Glomerular visceral epithelial cell (primary cell): ENCODE data around the gene PAFAH1B1.
"Not testable (repeated sequence)": the region's sequence is repeated elsewhere in the genome, so short reads cannot be mapped to it uniquely, and the experiment has no call there.

Experiments used
- DNase-seq: peaks from one replicate; pipeline ENCODE4 v3.0.0-alpha.2; 2016; ENCODE audit errors: extremely low spot score

PAFAH1B1 gene

DNA sequence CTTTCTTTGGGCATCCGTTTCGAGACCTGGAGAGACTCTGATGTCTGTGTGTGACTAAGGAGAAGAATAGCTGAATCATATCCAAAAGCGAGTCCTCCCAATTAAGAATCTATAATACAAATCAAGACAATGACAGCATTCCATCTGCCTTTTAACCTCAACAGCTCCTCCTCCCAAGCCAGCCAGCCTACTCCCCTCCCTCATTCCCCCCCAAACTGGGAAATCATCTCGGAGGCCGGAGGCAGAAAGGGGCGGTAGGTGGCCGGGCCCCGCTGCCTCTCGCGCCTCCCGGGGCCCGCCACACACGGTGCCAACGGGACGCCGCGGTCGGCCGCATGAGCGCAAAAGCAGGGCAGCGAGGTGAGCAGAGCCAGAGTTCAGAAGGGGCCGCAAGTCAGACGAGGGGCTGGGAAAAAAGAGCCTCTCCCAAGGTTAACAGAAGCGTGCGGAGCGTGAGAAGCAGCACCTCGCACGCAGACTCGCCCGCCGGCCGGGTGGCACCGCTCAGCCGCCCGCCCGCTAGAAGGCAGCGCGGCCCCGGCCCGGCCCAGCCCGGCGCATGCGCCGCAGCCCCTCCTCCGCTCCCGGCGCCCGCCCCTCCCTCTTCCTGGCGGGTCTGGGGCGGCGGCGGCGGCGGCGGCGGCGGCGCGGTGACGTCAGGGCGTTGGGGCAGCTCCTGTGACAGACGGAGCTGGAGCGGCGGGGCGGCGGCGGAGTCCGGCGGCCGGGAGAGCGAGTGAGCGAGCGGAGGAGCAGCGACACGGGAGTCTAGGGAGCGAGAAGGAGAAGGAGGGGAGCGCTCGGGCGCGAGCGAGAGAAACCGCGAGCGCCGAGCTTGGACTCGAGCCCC, at the start of gene PAFAH1B1:
PAFAH1B1 (plus strand) TSS at position 684 of the 850 bp plus-strand sequence. CDS start 44,635 bp downstream, outside the sequence.
- DNase-seq = peak; percentile 97

GRCh38 chr17:2545393-2545792, 48.1 kb upstream of the PAFAH1B1 start:
- no peak for DNase-seq

- DNase-seq = peak; percentile 23
These were observed 46.3 kb upstream of the PAFAH1B1 start for GRCh38 chr17:2547176-2547575.

DNA sequence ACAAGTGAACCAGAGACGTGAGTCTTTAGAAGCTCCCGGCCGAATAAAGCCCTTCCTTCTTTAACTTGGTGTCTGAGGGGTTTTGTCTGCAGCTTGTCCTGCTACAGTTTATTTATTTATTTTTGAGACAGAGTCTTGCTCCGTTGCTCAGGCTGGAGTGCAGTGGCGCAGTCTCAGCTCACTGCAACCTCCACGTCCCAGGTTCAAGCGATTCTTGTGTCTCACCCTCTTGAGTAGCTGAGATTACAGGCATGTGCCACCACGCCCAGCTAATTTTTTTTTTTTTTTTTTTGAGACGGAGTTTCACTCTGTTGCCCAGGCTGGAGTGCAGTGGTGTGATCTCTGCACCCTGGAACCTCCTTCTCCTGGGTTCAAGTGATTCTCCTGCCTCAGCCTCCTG, 45.4 kb upstream of the PAFAH1B1 start:
- DNase-seq = not testable (repeated sequence)

GRCh38 chr17:2549392-2550211, 43.9 kb upstream of the PAFAH1B1 start:
- DNase-seq = no peak

GRCh38 chr17:2551493-2551892, 42.0 kb upstream of the PAFAH1B1 start:
- DNase-seq = no peak

- no peak for DNase-seq
These were observed 41.5 kb upstream of the PAFAH1B1 start for GRCh38 chr17:2551928-2552327.

DNA sequence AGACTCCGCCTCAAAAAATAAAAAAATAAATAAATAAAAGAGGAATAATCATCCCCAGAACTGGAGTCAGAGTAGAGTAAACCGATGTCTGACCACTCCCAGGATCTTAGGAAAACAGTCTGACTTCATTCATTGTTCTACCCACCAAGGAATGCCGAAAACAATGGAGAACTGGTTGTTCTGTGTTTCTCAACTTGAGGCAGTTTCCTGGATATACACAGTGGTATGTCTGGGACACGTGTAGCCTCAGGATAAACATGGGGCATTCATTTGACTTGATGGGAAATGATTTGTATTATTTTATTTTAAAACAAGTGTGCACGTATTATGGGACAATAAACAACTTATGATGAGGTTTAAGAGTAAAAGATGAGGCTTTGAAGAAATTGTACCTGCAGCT, 32.8 kb upstream of the PAFAH1B1 start:
- no peak for DNase-seq

DNA sequence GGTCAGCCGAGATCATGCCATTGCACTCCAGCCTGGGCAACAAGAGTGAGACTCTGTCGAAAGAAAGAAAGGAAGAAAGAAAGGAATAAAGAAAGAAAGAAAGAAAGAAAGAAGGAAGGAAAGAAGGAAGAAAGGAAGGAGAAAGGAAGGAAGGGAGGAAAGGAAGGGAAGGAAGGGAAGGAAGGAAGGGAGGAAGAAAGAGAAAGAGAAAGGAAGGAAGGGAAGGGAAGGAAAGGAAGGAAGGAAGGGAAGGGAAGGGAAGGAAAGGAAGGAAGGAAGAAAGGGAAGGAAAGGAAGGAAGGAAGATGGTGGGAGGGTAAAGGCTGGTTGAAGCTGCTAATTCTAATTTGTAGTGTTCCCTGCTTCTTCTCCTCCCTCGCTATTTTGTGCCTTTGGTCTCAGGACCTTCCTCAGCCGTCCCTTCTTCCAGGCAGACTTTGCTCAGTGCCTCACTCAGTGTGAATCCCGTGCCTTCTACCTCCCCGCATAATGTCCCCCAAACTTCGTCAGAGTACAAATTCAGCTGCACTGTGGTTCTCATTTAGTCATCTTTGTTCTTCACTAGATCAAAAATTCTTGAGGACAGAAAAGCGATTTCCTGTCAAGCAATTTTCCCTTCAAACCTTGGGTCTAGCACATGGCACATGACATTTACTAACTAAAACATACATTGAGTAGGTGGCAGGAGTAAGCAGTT, 31.1 kb upstream of the PAFAH1B1 start:
- DNase-seq = no peak

- DNase-seq = no peak
These were observed 30.4 kb upstream of the PAFAH1B1 start for GRCh38 chr17:2563061-2563460.

- DNase-seq = no peak
These were observed 29.9 kb upstream of the PAFAH1B1 start for GRCh38 chr17:2563543-2563942.

DNA sequence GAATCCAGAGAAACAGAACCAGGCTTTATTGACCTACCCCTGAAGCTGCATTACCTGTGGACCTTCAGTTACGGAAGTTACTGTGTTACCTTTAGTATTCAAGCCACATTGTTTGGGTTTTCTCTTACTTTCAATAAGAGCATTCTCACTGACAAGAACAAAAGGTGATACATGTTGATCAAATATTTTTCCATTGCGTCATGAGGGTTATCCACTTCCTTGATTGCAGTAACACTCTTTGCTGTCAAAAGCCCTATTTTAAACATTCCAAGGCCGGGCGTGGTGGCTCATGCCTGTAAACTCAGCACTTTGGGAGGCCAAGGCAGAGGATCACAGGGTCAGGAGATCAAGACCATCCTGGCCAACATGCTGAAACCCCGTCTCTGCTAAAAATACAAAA, 28.6 kb upstream of the PAFAH1B1 start:
- no peak for DNase-seq

DNA sequence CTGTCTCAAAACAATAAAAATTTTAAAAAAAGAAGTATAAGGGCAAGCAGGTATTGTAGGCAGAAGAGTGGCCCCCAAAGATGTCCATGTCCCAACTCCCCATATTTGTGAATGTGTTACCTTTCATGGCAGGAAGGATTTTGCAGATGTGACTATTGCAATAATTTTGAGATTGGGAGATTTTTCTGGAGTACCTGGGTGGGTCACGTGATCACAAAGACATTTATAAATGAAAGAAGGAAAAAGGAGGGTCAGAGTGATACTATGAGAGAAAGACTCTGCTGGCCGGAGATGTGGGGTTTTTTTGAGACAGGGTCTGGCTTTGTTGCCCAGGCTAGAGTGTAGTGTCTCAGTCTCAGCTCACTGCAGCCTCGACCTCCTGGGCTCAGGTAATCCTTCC, 27.4 kb upstream of the PAFAH1B1 start:
- no peak for DNase-seq

GRCh38 chr17:2571523-2572303, 21.7 kb upstream of the PAFAH1B1 start:
- no peak for DNase-seq

DNA sequence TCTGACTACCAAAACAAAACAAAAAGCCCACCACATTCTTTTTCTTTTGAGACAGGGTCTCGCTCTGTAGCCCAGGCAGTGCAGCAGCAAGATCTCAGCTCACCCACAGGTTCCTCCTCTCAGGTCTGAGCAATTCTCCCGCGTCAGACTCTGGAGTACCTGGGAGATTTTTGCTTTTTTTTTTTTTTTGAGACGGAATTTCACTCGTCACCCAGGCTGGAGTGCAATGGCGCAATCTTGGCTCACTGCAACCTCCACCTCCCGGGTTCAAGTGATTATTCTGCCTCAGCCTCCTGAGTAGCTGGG, 21.2 kb upstream of the PAFAH1B1 start:
- DNase-seq = not testable (repeated sequence)

DNA sequence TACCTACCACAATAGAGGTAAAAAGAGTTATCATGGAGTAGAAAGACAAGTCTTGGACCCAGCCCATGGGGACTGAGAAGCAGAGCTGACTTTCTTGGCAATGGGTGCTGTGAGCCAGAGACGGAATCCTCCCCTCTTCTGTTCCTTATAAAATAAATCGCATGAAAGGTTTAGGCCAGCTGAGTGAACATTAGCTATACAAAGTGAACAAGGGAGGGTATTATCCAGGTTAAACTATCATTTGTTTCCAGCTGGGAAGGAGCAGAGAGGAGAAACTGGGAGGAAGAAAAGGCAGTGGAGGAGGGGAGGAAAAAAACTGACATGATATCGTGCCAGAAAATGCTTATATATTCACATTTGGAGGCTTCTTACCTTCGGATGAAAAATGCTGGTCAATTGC, 13.3 kb upstream of the PAFAH1B1 start:
- DNase-seq = no peak

DNA sequence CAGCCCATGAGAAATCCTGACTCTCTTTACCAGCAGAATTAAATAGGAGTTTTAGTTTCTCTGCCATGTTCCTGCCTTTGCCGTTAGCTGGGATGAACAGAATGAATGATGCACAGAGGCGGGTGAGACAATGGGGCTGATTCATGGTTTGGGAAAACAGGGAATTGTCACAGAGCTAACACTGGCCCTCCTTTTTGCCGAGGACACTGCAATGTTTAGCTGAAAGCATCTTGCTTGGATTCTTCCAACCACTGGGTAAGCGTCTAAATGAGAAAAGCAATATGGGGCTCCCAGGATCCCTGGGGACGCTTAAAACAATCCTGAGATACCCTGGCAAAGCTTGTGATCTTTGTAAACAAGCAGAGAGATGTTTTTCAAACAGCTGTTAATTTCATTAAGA, 12.8 kb upstream of the PAFAH1B1 start:
- no peak for DNase-seq

DNA sequence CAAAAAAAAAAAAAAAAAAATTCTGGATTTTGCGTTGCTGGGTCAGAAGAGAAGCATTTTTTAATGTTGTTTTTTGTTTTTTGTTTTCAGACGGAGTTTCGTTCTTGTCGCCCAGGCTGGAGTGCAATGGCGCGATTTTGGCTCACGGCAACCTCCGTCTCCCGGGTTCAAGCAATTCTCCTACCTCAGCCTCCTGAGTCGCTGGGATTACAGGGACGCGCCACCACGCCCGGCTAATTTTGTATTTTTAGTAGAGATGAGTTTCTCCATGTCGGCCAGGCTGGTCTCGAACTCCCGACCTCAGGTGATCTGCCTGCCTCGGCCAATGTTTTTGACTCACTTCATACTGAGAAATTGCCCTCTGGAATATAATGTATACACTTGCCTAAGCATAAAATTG, 11.0 kb upstream of the PAFAH1B1 start:
- DNase-seq = no peak

DNA sequence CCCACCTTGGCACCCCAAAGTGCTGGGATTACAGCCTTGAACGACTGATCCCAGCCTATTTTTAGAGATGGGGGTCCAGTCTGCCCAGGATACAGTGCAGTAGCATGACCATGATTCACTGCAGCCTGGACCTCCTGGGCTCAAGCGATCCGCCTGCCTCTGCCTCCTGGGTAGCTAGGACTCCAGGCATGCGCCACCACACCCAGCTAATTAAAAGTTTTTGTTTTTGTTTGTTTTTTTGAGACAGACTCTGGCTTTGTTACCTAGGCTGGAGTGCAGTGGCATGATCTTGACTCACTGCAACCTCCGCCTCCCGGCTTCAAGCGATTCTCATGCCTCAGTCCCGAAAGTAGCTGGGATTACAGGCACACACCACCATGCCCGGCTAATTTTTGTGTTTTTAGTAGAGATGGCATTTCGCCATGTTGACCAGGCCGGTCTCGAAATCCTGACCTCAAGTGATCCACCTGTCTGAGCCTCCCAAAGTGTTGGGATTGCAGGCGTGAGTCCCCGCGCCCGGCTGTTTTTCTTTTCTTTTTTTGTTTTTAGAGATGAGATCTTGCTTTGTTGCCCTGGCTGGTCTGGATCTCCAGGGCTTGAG, 2.3 kb upstream of the PAFAH1B1 start:
- DNase-seq = no peak

DNA sequence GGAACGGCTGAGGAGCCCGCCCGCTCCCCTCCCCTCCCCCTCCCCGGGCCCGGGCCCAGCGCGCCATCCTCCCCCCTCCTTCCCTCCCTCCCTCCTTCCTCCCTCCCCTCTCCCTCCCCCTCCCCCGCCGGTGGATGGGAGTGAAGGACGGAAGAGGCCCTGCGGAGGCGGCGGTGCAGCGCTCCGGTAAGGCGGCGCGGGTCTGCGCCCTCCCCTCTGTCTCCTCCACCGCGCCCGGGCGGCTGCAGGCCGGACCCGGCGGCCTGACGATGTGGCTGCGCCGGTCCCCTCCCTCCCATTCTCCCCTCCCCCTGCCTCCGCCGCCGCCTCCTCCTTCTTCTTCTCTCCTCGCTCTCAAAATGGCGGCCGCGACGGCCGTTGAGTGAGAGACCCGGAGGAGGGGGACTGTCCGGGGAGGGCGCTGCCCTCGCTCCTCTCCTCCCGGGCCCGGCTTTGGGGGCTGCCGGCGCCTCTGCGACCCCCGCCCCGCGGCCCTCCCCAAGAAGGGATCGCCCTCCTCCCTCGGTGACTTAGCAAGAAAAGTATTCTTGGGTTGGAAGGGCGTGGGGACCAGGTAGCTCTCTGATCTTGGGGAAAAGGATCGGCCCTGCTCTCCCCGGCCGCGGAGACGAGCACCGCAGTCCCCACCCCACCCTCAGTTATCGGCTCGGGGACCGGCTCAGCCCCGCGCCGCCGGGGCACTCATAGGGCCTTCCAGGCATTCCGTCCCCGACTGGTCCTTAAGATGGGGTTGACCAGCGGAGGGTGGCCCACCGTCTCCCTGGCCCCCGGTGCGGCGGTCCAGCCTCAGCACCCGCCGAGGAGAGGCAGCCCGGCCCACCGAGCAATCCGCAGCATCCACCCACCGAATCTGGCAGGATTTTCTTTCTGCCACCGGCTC, 617 bp downstream of the PAFAH1B1 start:
- peak; percentile 79 for DNase-seq
